HG03354 (cell line): ENCODE results near the gene CELA2B.
"Not testable (repeated sequence)": the region's sequence is repeated elsewhere in the genome, so short reads cannot be mapped to it uniquely, and the experiment has no call there.

Experiments used
- ATAC-seq: cut with Tn5 transposase; IDR thresholded peaks from one replicate; pipeline ENCODE4 v1.9.1; 2021; ENCODE audit warnings: mild to moderate bottlenecking; ENCODE audit not compliant: unreplicated experiment, poor library complexity, severe bottlenecking

CELA2B gene

GRCh38 chr1:15463926-15464322 lies 12.0 kb upstream of the CELA2B start:
- not testable (repeated sequence) for ATAC-seq

DNA sequence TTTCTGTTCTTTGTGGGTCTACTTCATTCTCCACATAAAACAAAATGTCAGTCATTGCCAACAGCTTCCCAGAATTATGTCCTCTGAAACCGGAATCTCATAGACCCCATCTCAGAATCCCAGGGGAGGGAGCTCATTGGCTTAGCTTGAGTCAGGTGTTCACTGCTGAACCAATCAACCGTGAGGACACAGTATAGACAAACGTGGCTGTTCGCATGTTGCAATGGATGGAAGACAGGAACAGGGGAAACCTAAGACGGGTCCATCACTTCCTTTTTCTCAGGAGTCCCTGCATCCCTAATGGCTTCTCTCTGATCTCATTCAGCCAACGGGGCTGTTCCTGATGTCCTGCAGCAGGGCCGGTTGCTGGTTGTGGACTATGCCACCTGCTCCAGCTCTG lies 10.2 kb upstream of the CELA2B start:
- ATAC-seq: no peak

- not testable (repeated sequence) for ATAC-seq
Observed at GRCh38 chr1:15466955-15467625, 8.8 kb upstream of the CELA2B start.

DNA sequence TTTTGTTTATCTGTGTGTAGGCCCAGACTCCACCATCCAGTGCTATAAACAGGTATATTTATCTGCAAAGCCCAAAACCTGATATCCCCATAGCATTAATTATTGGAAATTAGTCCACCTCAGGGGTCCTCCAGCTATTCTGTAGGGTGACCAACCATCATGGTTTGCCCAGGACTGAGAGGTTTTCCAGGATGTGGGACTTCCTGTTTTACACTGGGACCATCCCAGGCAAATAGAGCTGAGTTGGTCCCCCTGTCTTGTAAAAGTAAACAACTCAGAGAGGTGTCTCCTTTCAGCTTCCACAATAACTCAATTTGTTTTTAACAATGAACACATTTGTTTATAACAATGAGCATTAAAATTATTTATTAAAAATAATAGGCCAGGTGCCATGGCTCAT lies 7.8 kb upstream of the CELA2B start:
- ATAC-seq: no peak

DNA sequence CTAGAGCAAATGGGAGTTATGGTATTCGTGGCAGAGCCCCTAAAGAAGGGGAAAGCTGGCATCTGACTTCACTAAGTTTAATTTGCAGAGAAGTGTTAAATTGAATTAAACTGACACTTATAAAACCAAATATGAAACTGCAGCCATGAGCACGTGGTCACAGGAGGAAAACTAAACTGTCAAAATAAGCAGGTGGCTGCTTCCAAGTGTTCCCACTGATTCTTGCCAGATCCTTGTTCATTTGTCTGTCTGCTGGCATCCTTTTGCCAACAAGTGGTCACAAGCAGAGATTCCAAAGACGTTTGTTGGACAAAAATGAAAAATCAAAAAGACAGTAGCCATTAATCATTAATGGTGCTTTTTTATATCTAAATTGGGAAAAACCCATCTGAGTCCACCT lies 6.5 kb upstream of the CELA2B start:
- no peak for ATAC-seq

GRCh38 chr1:15469821-15470448 lies 6.0 kb upstream of the CELA2B start:
- ATAC-seq: not testable (repeated sequence)

DNA sequence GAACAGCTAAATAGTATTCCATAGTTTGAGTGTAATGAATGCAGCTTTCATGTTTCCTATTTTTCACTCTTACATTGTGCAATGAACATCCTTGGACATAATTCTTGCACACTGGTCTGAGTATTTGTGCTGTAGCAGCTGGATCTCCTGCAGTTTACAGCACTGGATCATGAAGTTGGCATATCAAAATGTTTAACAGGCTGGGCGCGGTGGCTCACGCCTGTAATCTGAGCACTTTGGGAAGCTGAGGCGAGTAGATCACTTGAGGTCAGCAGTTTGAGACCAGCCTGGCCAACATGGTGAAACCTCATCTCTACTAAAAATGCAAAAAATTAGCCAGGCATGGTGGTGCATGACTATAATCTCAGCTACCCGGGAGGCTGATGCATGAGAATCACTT lies 4.8 kb upstream of the CELA2B start:
- ATAC-seq: not testable (repeated sequence)

DNA sequence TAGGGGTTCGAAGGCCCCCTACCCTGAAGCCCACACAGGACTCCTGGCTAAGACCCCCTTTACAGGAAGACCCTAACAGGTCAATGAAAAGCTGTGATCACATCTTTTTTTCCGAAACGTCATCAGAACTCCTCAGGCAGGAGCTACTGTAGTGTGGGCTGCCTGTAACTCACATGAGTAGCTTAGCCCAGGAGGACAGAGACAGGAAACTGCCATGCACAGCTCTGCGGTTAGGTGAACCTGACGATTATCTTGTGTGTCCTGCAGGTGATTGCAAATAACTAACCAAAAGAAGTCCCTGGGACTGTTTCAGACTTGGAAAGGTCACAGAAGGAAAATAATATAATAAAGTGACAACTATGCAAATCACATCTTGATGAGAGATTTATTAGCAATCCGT lies 4.2 kb upstream of the CELA2B start:
- ATAC-seq: not testable (repeated sequence)

- ATAC-seq: no peak
Observed at GRCh38 chr1:15472587-15472986, 3.3 kb upstream of the CELA2B start.

DNA sequence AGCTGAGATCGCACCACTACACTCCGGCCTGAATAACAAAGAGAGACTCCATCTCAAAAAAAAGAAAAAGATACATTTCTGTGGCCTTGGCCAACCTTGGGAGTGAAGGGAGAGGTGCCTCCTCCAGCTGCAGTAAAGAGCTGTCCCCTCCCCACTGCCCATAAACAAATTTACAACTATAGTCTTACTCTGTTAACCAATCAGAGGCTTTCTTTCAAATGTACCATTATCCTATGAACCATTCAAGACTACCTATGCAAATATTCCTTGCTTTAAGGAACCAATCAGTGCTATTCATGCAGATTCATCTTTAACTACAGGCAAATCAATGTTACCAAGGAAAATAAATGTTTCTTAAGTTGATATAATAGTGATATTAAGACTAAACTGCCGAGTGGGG lies 1.0 kb downstream of the CELA2B start:
- ATAC-seq: no peak

DNA sequence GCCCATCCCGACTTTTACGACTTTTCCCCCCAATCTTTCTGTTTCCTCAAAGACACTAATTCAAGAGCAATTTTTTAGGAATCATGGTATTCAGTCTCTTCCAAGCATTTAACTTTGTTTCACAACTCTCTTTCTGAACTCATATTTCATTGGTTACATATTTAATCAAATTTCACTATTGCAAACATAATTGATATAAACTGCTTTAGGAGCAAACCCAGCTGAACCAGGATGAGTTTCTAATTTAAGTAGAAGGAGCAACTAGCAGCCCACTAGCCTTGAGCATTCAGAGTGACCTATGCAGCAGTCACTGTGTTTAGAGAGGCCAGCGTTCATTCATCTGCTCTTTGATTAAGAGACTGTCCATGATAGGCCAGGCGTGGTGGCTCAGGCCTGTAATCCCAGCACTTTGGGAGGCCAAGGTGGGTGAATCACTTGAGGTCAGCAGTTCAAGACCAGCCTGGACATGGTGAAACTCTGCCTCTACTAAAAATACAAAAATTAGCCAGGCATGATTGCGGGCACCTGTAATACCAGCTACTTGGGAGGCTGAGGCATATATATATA lies 1.8 kb downstream of the CELA2B start:
- ATAC-seq: no peak

DNA sequence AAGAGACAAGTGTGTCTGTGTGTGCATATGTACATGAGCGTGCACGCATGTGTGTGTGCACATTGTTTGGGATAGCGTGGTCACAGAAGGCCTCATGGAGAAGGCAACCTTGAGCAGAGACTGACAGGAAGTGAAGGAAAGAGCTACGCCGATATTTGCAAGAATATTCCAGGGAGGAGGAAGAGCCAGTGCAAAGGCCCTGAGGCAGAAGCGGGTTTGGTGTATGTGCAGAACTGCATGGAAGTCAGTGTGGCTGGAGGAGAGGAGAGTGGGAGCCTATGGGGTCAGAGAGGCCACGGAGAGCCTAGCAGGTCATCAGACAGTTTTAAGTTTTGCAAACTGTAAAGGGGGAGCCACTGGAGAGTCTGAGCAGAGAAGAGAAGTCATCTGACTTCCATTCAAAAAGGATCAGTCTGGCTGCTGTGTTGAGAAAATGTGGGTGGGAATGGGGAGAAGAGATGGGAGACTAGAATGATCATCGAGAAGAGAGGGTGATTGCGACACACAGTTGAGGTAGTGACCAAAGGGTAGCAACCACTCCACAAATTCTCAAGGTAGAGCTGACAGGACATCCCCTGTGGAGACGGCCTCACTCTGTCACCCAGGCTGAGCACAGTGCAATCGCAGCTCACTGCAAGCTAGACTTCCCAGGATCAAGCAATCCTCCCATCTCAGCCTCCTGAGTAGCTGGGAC lies 3.9 kb downstream of the CELA2B start:
- ATAC-seq: no peak

DNA sequence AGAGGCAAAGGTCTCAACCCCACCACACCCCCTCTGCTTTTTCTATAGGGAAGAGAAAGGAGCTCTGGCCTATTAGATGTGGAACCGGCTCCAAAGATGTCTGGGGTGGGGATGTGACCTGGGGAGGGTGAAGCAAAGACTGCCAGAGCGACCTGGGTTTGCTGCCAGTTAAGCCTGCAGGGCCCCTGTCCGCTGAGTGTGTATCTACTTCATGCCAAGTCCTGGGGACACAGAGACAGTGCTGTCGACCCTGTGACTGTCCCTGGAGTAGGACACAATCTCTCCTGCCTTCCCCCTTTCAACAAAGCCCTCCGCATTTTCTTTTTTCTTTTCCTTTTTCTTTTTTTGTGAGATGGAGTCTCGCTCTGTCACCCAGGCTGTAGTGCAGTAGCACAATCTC lies 6.6 kb downstream of the CELA2B start:
- not testable (repeated sequence) for ATAC-seq

- ATAC-seq: not testable (repeated sequence)
Observed at GRCh38 chr1:15482983-15483543, 7.2 kb downstream of the CELA2B start.

DNA sequence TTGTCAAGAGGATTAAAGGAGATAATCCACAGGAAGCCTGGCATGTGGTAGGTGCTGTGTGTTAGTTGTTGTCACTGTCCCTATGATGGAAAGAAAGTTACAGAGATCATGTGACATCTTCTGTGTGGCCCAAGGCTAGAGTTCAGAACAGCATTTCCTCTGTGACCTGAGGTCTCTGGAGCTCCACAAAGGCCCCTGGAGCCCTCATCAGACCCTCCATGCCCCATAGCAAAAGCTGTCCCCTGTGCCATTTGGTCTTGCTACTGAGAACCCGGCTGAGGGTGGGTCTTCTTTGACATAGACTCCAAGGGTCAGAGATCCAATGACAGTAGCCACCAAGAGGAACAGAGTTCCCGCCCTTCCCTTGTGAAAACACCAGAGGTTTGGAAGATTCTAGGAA lies 8.1 kb downstream of the CELA2B start:
- ATAC-seq: no peak

DNA sequence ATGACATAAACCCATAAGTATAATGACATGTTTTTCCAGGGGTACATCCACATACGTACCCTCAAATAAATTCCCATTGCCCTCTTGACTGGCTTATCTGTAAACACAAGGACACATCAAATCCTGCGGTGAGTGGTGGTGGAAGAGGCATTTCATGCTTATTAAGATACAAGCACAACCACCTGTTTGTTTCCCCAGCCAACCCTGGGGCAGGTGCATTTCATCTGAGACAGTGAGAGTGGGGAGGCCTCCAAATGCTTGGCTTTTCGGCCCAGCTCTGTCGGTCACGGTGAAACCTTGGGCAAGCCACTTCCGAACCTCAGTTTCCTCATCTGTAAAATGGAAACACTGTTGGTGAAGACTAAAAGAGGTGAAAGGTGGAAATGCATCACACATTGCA lies 8.5 kb downstream of the CELA2B start:
- ATAC-seq: not testable (repeated sequence)

DNA sequence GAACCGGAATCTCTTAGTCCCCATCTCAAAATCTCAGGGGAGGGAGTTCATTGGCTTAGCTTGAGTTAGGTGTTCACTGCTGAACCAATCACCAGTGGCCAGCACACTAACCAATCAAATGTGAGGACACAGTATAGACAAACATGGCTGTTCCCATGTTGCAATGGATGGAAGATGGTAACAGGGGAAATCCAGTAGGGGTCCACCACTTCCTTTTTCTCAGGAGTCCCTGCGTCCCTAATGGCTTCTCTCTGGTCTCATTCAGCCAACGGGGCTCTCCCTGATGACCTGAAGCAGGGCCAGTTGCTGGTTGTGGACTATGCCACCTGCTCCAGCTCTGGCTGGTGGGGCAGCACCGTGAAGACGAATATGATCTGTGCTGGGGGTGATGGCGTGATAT lies 9.7 kb downstream of the CELA2B start:
- ATAC-seq: no peak

DNA sequence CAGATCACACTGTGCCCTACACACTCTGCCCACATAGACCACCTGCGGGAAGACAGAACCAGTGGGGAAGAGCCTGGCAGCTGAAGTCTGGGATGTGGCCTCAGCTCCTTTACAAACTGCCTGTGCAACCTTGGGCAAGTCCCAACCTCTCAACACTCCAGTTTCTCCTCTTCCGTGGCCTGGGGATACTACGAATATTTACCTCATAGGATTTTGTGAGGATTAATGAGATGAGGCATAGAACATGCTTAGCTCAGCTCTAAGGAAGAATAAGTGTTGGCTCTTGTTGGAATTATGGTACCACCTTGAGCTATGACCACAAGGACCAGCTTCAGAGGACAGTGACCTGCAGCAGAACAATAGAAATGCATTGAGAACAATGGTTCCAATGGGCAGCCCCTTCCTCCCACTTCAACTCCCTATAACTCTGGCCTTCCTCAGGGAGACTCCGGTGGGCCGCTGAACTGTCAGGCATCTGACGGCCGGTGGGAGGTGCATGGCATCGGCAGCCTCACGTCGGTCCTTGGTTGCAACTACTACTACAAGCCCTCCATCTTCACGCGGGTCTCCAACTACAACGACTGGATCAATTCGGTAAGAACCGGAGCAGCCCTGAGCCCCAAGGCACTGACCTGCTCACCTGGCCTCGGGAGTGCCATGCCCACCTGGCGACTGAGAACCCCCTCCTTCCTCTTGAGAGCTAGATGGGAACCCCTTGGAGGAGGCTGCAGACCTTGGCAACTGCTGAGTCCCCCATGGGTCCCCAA lies 11.1 kb downstream of the CELA2B start:
- not testable (repeated sequence) for ATAC-seq

- ATAC-seq: no peak
Observed at GRCh38 chr1:15488371-15488770, 12.5 kb downstream of the CELA2B start.
